Measurements from ENCODE around the gene FETUB.

FETUB gene

GRCh38 chr3:186639778-186640472 lies at the start of gene FETUB:
Gene FETUB, plus strand, starts transcription at chr3:186640399. Its CDS starts 62 bp downstream, at chr3:186640461.
- DNase-seq, result no peak

DNA sequence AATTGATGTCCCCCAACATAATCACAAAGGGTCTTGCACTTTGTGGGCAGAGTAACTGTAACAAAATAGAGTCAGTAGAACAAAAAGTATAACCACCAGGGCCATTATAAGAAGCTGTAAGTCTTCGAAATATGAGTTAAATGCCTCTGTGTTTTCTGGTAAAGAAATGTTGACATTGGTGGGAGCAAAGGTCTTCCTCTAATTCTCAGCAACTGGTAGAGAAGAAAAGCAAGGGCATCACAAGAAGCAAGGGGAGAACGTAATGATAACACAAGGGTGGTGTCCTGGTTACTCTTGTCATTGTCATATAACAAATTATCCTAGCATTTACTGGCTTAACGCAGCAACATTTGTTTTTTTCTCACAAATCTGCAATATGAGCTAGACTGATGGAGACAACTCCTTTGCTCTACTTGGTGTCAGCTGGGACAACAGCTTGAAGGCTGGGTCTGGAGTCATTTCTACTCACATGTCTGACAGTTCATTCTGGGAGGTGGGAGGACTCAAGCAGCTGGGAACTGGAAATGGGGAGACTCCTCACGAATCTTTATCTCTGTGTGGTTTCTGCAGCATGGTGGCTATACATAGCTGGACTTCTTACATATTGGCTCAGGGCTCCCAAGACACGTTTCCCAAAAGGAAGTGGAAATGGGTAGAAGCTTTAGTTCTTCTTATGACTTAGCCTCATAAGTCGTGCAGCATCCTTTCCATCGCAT lies 49.5 kb upstream of the FETUB start:
- DNase-seq, result no peak

GRCh38 chr3:186592682-186593081 lies 47.5 kb upstream of the FETUB start:
- no peak for DNase-seq

- no peak for DNase-seq
These were observed 46.3 kb upstream of the FETUB start for GRCh38 chr3:186593862-186594261.

DNA sequence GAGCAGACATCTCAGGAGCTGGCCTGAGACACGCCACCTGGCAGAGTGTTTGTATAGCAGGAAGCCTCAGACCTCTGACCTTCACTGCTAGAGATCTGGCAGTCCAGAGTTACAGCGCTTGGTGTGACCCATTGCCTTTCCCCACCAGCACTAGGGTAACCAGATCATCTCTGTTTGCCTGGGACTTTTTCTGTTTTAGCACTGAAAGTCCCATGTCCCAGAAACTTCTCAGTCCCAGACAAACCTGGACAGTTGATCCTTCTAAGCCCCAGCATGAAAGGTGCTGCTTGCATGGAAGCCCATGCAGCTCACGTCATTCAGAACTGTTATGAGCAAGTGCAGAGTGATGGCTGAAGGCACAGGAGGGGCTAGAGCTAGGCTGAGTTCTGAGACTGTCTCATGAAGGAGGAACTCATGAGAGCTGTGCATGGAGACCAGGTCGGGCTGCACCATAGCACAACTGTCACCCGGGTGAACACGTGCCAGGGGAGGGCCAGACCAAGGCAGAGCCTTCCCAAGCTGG lies 45.5 kb upstream of the FETUB start:
- DNase-seq, result no peak

DNA sequence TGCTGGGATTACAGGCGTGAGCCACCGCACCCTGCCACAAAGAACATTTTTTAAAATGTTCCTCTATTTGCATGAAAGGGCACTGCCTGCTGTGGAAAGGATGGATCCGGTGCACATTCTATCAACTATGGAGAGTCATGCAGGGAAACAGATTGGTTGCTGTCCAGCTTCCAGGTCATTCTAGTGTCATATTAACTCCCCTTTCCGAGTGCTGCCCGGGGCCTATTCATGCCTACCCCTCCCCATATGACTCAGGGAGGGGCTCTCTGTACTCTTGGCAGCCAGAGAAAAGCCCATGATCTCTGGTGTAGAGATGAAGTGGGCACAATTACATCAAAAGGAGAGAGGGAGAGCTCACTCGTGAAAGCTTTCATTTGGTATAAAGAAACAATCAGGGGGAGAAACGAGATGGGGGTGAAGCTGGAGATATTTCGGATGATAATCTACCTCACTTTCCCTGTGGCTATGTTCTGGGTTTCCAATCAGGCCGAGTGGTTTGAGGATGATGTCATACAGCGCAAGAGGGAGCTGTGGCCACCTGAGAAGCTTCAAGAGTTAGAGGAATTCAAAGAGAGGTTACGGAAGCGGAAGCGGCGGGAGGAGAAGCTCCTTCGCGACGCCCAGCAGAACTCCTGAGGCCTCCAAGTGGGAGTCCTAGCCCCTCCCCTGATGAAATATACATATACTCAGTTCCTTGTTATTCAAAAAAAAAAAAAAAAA lies 43.5 kb upstream of the FETUB start:
- DNase-seq, result no peak

GRCh38 chr3:186598108-186598784 lies 42.0 kb upstream of the FETUB start:
- no peak for DNase-seq

DNA sequence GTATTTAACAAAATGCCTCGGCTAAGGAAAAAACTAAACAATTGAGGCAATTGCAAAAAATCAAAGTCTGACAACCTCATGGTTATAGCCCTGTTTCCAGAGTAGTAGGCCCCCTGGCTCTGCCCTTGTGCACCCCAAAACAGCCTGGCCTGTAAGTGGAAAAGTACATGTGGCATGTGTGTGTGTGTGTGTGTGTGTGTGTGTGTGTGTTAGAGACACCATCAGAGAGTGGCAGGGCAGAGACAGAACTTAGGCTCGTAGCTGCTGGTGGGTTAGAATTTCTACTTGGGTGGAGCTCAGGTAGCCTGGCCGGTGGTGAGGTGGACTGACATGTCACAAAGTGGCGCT lies 41.4 kb upstream of the FETUB start:
- DNase-seq, result no peak

GRCh38 chr3:186599142-186599784 lies 40.9 kb upstream of the FETUB start:
- DNase-seq, result no peak

GRCh38 chr3:186599785-186600166 lies 40.4 kb upstream of the FETUB start:
- no peak for DNase-seq

GRCh38 chr3:186600896-186601295 lies 39.3 kb upstream of the FETUB start:
- DNase-seq, result no peak

DNA sequence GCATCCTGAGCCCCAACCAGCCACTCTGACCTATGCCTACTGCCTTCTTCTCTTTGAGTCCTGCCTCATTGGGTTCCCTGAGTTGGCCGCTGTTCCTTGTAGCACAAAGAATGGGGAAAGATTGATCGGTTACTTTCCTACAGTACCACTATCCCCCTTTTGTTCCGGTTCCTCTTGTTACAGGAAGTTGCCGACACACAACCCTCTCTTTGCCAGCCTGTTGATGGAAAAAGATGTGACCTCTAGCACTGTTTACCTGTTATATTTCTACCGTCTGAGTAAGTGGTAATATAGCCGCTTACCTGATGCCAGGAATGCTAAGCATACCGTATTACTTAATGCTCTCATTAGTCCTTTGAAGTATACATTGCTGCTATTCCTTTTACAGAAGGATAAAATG lies 37.0 kb upstream of the FETUB start:
- no peak for DNase-seq

GRCh38 chr3:186605078-186605477 lies 35.1 kb upstream of the FETUB start:
- no peak for DNase-seq

DNA sequence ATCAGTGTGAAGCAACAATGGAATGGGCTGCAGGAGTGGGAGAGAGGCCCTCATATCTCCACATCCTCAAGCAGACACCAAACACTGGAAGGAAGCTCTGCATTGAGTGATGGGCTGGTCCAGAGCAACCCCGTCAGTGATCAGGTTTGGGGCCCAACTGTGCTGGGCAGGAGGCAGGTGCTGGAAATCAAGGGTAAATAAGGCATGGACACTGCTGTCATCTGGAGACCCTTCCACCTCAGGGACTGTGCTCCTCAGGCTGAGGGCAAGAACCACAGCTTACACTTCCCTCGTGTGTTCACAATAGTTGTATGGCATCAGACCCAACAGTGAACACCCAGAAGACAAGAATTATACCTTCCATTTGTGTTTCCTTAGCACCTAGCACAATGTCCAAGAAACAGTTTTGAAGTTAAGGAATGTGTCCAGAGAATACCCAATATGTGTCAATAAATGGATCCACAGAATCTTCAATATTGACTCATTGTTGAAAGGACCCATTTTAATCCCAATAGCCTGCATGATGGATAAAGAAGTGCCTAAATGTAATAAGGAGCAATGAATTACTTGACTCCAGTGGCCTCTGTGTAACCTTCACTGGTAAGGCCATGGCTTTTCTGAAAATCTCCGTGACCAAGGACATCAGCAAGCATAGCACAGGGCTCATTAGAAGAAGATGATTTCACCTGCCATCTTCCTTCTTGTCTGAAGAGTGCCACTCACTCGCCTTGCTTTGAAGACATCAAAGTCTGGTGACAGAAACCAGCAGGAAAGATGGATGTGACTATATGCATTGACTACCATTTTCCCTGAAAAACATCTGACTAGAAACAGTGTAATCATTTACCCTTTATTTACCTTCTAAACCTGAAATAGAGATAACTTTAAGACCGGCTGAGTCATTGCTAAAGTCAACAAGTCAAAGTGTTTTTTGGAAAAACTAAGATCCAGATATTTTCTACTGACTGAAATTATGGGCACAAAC lies 34.3 kb upstream of the FETUB start:
- DNase-seq, result no peak

DNA sequence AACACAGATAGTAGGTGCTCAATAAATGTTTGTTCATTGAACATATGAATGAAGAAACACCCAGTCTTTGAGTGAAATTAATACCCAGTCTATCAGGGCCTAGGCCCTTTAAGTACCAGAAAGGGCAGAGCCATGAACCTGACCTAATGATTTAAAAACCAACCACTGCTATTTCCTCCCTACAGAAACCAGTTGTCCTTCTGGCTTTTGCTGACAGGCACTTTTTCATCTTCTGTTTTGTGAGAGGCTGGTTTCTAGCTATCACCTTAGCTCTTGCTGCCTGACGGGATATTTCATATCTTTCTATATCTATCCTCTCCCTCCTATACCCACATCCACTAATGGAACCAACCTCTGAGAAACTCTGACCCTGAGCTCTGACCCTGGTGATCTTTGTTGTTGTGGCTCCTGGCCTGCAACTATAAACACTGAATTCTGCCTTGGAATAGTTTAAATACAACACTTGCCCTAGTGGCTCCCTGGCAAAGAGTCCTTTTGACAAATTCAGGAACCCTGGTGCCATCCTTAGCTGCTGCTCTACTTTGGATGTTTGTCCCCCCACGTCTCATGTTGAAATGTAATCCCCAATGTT lies 31.5 kb upstream of the FETUB start:
- DNase-seq, result no peak

- peak in 1 of 2 experiments; percentile 13 for DNase-seq
These were observed 30.8 kb upstream of the FETUB start for GRCh38 chr3:186609247-186609868.

DNA sequence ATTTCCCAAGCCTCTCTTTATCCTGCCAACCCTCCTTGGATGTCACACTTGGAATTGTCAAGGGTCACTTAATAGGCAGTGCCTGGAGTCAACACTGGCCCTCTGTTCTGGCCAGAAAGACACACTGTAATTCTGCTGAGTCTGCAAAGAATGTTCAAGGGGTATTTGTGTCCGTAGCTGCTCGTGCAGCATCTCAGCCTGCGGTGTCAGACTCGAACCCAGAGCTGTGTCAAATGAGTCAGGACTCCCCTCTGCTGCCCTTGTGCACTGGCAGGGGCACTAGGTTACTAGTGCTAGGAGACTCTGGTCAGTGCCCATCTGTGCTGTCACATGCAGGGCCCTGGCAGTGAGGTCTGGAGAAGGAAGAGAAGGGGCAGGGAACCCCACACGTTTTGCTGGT lies 28.1 kb upstream of the FETUB start:
- DNase-seq, result no peak

DNA sequence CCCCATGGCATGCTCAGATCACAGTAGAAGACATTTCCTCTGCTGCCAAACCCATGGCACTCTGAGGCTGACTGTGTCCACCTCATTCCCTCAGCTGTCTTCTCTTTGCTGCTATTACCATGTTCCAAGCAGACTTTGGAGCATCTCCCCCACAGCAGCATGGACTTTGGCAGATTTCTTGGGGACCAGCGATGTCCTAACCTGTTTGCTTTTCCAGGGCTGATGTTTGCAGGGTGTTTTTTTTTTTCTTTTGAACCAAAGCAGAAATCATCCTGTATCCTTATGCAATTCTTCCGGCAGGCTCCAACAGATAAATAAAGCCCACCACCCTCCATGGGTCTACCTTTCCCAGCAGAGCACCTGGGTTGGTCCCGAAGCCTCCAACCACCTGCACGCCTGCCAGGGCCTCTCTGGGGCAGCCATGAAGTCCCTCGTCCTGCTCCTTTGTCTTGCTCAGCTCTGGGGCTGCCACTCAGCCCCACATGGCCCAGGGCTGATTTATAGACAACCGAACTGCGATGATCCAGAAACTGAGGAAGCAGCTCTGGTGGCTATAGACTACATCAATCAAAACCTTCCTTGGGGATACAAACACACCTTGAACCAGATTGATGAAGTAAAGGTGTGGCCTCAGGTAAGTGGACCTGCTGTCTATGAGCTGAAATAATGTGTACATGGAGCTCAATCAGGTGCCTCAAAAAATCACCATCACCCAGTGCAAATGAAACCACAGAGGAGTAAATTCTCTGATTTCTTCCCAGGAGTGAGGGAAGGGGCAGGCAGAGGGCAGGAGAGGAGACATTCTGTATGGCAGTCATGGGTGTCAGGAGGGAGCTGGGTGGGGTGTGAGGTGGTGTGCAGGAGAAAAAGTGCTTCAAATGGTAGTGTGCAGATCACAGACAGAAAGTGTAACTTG lies 27.2 kb upstream of the FETUB start, which contains the start of gene AHSG:
Gene AHSG (plus strand): TSS at position 340 of the 916 bp plus-strand sequence. CDS start 82 bp downstream, at position 422.
- DNase-seq, result no peak

GRCh38 chr3:186613637-186614265 lies 26.4 kb upstream of the FETUB start:
- no peak for DNase-seq
